ENCODE data around the gene RNPS1. TPM values are rescaled to one million over a fixed set of nuclear protein-coding genes. Genes with fewer than 3 reads are reported as not detected.

Gene RNPS1
- total and polyA plus RNA-seq, 9 of the 15 experiments (the other 6 are each of a cell fraction or from before 2014, with no cell fraction given): 44.9 to 338 (median 202) TPM

GRCh38 chr16:2236337-2237101, 31.4 kb downstream of the RNPS1 start, which contains the start of gene DNASE1L2:
Gene DNASE1L2, plus strand, starts transcription at chr16:2236444. Its CDS starts 373 bp downstream, at chr16:2236817.
- Histone ChIP-seq H3K9ac (ENCODE audit: insufficient read depth in 1 of 2, low read depth in 2 of 2, low read length in 2 of 2) (no peak within 1 kb of the TSS), H3K9me1 (ENCODE audit: control insufficient read depth, insufficient read depth, low read length) (no peaks in the 10 kb centered on the region), H3K36me3 (ENCODE audit: control insufficient read depth, insufficient read depth, low read length) (peaks cover 62% of the 10 kb centered on the region; the same call in 2 of the 3 replicates), H3K9me3 (replicated peaks; ENCODE audit: control insufficient read depth, insufficient read depth, low read depth, low read length) (no peaks in the 10 kb centered on the region), H3K27me3 (ENCODE audit: control insufficient read depth in 2 of 2, insufficient read depth in 2 of 2, low read length in 2 of 2) (no peaks in the 10 kb centered on the region), H2AFZ (ENCODE audit: low read depth, low read length) (no peak within 1 kb of the TSS), H3K27ac (ENCODE audit: extremely low read depth, low read depth, low read length) (no peak within 1 kb of the TSS), H3K4me2 (ENCODE audit: insufficient read depth, low read length) (no peak within 1 kb of the TSS), H4K20me1 (replicated peaks; ENCODE audit: control insufficient read depth, insufficient read depth, low read length) (no peaks in the 10 kb centered on the region), H3K4me1 (replicated peaks in 1 of 2; ENCODE audit: control insufficient read depth in 2 of 2, insufficient read depth in 2 of 2, low read length in 2 of 2) (peaks cover 0 to 55% of the 10 kb centered on the region in 2 experiments; a peak in 2 of 5 replicates), H3K79me2 (ENCODE audit: control insufficient read depth, insufficient read depth, low read length) (no peaks in the 10 kb centered on the region), H3K4me3 (no peak within 1 kb of the TSS)
- no TSS peak for BruUV-seq (replicated peaks)
- intact Hi-C loops (cut with micrococcal nuclease) (no loop called here), in situ Hi-C loops (cut with MboI) (no loop called here)
- ChIA-PET CTCF (ENCODE audit: low intra/inter-chr PET ratio) (no interaction called here), POLR2A (interaction anchor here (2.6 to 6.6 kb wide), 2 partner anchors 11 to 15 kb away, joined by 20 to 39 read pairs; partner anchors contain the start of gene ECI1)
- 94% methylated on average over 20 of the region's 64 CpGs for WGBS (ENCODE audit: insufficient coverage, low coverage, missing lambda C conversion rate)
- no peak for FAIRE-seq
- peak; percentile 7 for ATAC-seq
- no peak for DNase-seq (ENCODE audit: extremely low read depth in 1 of 4, low spot score in 3 of 4)
- TF ChIP-seq MYBL2 (IDR thresholded peaks at IDR 0.05; ENCODE audit: low read depth) (no peak), MYBL2 (CRISPR knock-in tag; IDR thresholded peaks at IDR 0.05; ENCODE audit: borderline replicate concordance) (no peak), ZNF764 (CRISPR knock-in tag; IDR thresholded peaks at IDR 0.05; ENCODE audit: low read depth) (no peak), RBM15 (IDR thresholded peaks at IDR 0.05; ENCODE audit: insufficient read depth, low read length) (no peak), HCFC1 (IDR thresholded peaks at IDR 0.05; ENCODE audit: low read depth, low read length) (no peak), POLR2B (IDR thresholded peaks at IDR 0.05; ENCODE audit: low read depth, partially characterized antibody) (peak; percentile 34), POLR2AphosphoS2 (IDR thresholded peaks at IDR 0.05; ENCODE audit: low read length) (0 out of 2 replicates have a peak, but pooled peaks have one; percentile 20), MAFF (IDR thresholded peaks at IDR 0.05; ENCODE audit: low read length) (no peak), ZBTB43 (CRISPR knock-in tag; IDR thresholded peaks at IDR 0.05) (no peak), POLR2A (conservative IDR thresholded peaks at IDR 0.05) (peak; percentile 42)
- TF ChIP-seq, protein P1, sequence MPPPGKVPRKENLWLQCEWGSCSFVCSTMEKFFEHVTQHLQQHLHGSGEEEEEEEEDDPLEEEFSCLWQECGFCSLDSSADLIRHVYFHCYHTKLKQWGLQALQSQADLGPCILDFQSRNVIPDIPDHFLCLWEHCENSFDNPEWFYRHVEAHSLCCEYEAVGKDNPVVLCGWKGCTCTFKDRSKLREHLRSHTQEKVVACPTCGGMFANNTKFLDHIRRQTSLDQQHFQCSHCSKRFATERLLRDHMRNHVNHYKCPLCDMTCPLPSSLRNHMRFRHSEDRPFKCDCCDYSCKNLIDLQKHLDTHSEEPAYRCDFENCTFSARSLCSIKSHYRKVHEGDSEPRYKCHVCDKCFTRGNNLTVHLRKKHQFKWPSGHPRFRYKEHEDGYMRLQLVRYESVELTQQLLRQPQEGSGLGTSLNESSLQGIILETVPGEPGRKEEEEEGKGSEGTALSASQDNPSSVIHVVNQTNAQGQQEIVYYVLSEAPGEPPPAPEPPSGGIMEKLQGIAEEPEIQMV (tag; conservative IDR thresholded peaks at IDR 0.05; ENCODE audit: low read depth): no peak

Data from K562 (cell line).